ENCODE results near the gene NIPAL4. TPM values are rescaled to one million over a fixed set of nuclear protein-coding genes. Genes with fewer than 3 reads are reported as not detected.

NIPAL4 gene
- total RNA-seq, 3 donors from 2014 or later: under 0.01 to 0.29 (median 0.16) TPM

Other genes starting within 250 kb of the NIPAL4 start
- 10 to 100 TPM in 2 of 3 donors, 1 to 10 TPM in 1; 6.2 to 15.5 (median 12.1) TPM for gene CYFIP2, start 194.1 kb upstream of the NIPAL4 start, total RNA-seq
- gene ADAM19, start 115.6 kb downstream of the NIPAL4 start, total RNA-seq: 1 to 10 TPM; 1.9 to 3.6 (median 3.5) TPM
- gene SOX30, start 192.2 kb downstream of the NIPAL4 start, total RNA-seq: under 1 TPM in 1 of 3 donors, not detected in 2; 0.16 TPM
- not detected for gene C5orf52, start 211.3 kb downstream of the NIPAL4 start, total RNA-seq